ENCODE measurements around the gene CYP1A2.

CYP1A2 gene

GRCh38 chr15:74792227-74793016 lies 43.8 kb downstream of the CYP1A2 start:
- Histone ChIP-seq H2AFZ (ENCODE audit: low read depth, low read length) (no peak overlapping the region), H3K4me1 (ENCODE audit: insufficient read depth, low read length) (peaks cover 24% of the 10 kb centered on the region), H3K4me3 (ENCODE audit: low read depth in 1 of 2, low read length in 2 of 2) (no peak overlapping the region), H3K27ac (ENCODE audit: low read length) (no peak overlapping the region), H3K9ac (ENCODE audit: low read depth, low read length) (no peak overlapping the region), H3K27me3 (ENCODE audit: insufficient read depth, low read length, poor library complexity) (no peaks in the 10 kb centered on the region), H4K20me1 (ENCODE audit: insufficient read depth, low read length) (peaks cover 73% of the 10 kb centered on the region), H3K9me3 (ENCODE audit: insufficient read depth, low read length, severe bottlenecking) (no peaks in the 10 kb centered on the region), H3K4me2 (ENCODE audit: insufficient read depth, low read length) (no peak overlapping the region), H3K79me2 (ENCODE audit: insufficient read depth, low read length) (peaks cover 87% of the 10 kb centered on the region), H3K36me3 (ENCODE audit: insufficient read depth, low read length) (peaks cover 40% of the 10 kb centered on the region)
- TF ChIP-seq EZH2 (IDR thresholded peaks at IDR 0.05; ENCODE audit: borderline replicate concordance, low read depth, low read length, severe bottlenecking) (no peak), CTCF (IDR thresholded peaks at IDR 0.05; ENCODE audit: borderline replicate concordance, extremely low read depth, low read length, poor library complexity, severe bottlenecking) (no peak)
- DNase-seq (no peak), ATAC-seq (ENCODE audit: insufficient read depth, low read depth) (no peak)

GRCh38 chr15:74793135-74794028 lies 44.7 kb downstream of the CYP1A2 start:
- DNase-seq (no peak), ATAC-seq (ENCODE audit: insufficient read depth, low read depth) (no peak)
- Histone ChIP-seq H3K4me2 (ENCODE audit: insufficient read depth, low read length) (no peak overlapping the region), H3K27ac (ENCODE audit: low read length) (no peak overlapping the region), H2AFZ (ENCODE audit: low read depth, low read length) (no peak overlapping the region), H3K79me2 (ENCODE audit: insufficient read depth, low read length) (peaks cover 89% of the 10 kb centered on the region), H3K9ac (ENCODE audit: low read depth, low read length) (no peak overlapping the region), H3K27me3 (ENCODE audit: insufficient read depth, low read length, poor library complexity) (no peaks in the 10 kb centered on the region), H3K36me3 (ENCODE audit: insufficient read depth, low read length) (peaks cover 45% of the 10 kb centered on the region), H3K4me1 (ENCODE audit: insufficient read depth, low read length) (peaks cover 15% of the 10 kb centered on the region), H4K20me1 (ENCODE audit: insufficient read depth, low read length) (peaks cover 78% of the 10 kb centered on the region), H3K4me3 (ENCODE audit: low read depth in 1 of 2, low read length in 2 of 2) (no peak overlapping the region), H3K9me3 (ENCODE audit: insufficient read depth, low read length, severe bottlenecking) (no peaks in the 10 kb centered on the region)
- TF ChIP-seq CTCF (IDR thresholded peaks at IDR 0.05; ENCODE audit: borderline replicate concordance, extremely low read depth, low read length, poor library complexity, severe bottlenecking) (no peak), EZH2 (IDR thresholded peaks at IDR 0.05; ENCODE audit: borderline replicate concordance, low read depth, low read length, severe bottlenecking) (no peak)

GRCh38 chr15:74794248-74794969 lies 45.8 kb downstream of the CYP1A2 start:
- H3K9ac ChIP-seq (ENCODE audit: low read depth, low read length): no peak overlapping the region
- DNase-seq: no peak
- no peak overlapping the region for H3K27ac ChIP-seq (ENCODE audit: low read length)
- no peak overlapping the region for H3K4me3 ChIP-seq (ENCODE audit: low read depth in 1 of 2, low read length in 2 of 2)
- no peak for ATAC-seq (ENCODE audit: insufficient read depth, low read depth)
- TF ChIP-seq EZH2 (IDR thresholded peaks at IDR 0.05; ENCODE audit: borderline replicate concordance, low read depth, low read length, severe bottlenecking) (no peak), CTCF (IDR thresholded peaks at IDR 0.05; ENCODE audit: borderline replicate concordance, extremely low read depth, low read length, poor library complexity, severe bottlenecking) (no peak)
- no peaks in the 10 kb centered on the region for H3K27me3 ChIP-seq (ENCODE audit: insufficient read depth, low read length, poor library complexity)
- no peak overlapping the region for H2AFZ ChIP-seq (ENCODE audit: low read depth, low read length)
- peaks cover 76% of the 10 kb centered on the region for H4K20me1 ChIP-seq (ENCODE audit: insufficient read depth, low read length)
- no peaks in the 10 kb centered on the region for H3K9me3 ChIP-seq (ENCODE audit: insufficient read depth, low read length, severe bottlenecking)
- H3K4me1 ChIP-seq (ENCODE audit: insufficient read depth, low read length): peaks cover 5% of the 10 kb centered on the region; the same call in 1 of the 2 replicates
- peaks cover 79% of the 10 kb centered on the region for H3K79me2 ChIP-seq (ENCODE audit: insufficient read depth, low read length)
- peaks cover 46% of the 10 kb centered on the region for H3K36me3 ChIP-seq (ENCODE audit: insufficient read depth, low read length)
- H3K4me2 ChIP-seq (ENCODE audit: insufficient read depth, low read length): no peak overlapping the region

Data from DND-41 (cell line).